ENCODE results near the gene CLBA1. TPM values are rescaled to one million over a fixed set of nuclear protein-coding genes. Genes with fewer than 3 reads are reported as not detected.
"Not testable (repeated sequence)": the region's sequence is repeated elsewhere in the genome, so short reads cannot be mapped to it uniquely, and the experiment has no call there.

The CLBA1 gene
- total RNA-seq, 6 experiments from 2014 or later, result 1.5 to 3.3 (median 2.5) TPM

- ATAC-seq, result peak in 2 of 4 donors; percentile 25 to 34
- no peaks in the 10 kb centered on the region for H3K9me3 ChIP-seq
- TF ChIP-seq POLR2A (IDR thresholded peaks at IDR 0.05) (no peak), CTCF (IDR thresholded peaks at IDR 0.05) (no peak)
- H3K4me1 ChIP-seq, result no peaks in the 10 kb centered on the region
- H3K4me3 ChIP-seq, result no peak overlapping the region
- DNase-seq, result no peak
- intact Hi-C loops (cut with DNase I), result no loop called here
- WGBS (ENCODE audit: insufficient coverage, low coverage, low lambda C conversion rate, missing lambda C conversion rate), result 69% methylated on average over 17 of the region's 17 CpGs
- H3K36me3 ChIP-seq, result no peaks in the 10 kb centered on the region
- no peaks in the 10 kb centered on the region for H3K27me3 ChIP-seq
- no peak overlapping the region for H3K27ac ChIP-seq
Observed at GRCh38 chr14:105034315-105035039, 48.9 kb downstream of the CLBA1 start.

GRCh38 chr14:105035616-105036015 lies 50.0 kb downstream of the CLBA1 start:
- H3K36me3 ChIP-seq; H3K27me3 ChIP-seq; H3K27ac ChIP-seq; H3K9me3 ChIP-seq; H3K4me3 ChIP-seq; ATAC-seq; H3K4me1 ChIP-seq; DNase-seq; intact Hi-C loops (cut with DNase I): not testable (repeated sequence)
- WGBS (ENCODE audit: insufficient coverage, low coverage, low lambda C conversion rate, missing lambda C conversion rate), result 58% methylated on average over 2 of the region's 2 CpGs

- 55% methylated on average over 11 of the region's 14 CpGs for WGBS (ENCODE audit: insufficient coverage, low coverage, low lambda C conversion rate, missing lambda C conversion rate)
- DNase-seq (no peak), ATAC-seq (no peak)
- Histone ChIP-seq H3K4me3 (no peak overlapping the region), H3K9me3 (no peaks in the 10 kb centered on the region), H3K27ac (no peak overlapping the region), H3K36me3 (no peaks in the 10 kb centered on the region), H3K4me1 (no peaks in the 10 kb centered on the region), H3K27me3 (no peaks in the 10 kb centered on the region)
- TF ChIP-seq POLR2A (IDR thresholded peaks at IDR 0.05) (no peak), CTCF (IDR thresholded peaks at IDR 0.05) (no peak)
- intact Hi-C loops (cut with DNase I), result loop anchor here (5.0 to 10.0 kb wide), 2 partner anchors 62 to 1095 kb away; partner anchors contain the start of genes AHNAK2 (in 2 of the 2) and RD3L (in 1 of the 2)
Observed at GRCh38 chr14:105039458-105040205, 54.0 kb downstream of the CLBA1 start.

- Histone ChIP-seq H3K27me3 (no peaks in the 10 kb centered on the region), H3K4me3 (no peak overlapping the region), H3K4me1 (peaks cover 0 to 2% (median 0%) of the 10 kb centered on the region in 4 donors), H3K36me3 (no peaks in the 10 kb centered on the region), H3K27ac (no peak overlapping the region), H3K9me3 (no peaks in the 10 kb centered on the region)
- TF ChIP-seq POLR2A (IDR thresholded peaks at IDR 0.05), result no peak
- TF ChIP-seq CTCF (IDR thresholded peaks at IDR 0.05), result no peak
- WGBS (ENCODE audit: insufficient coverage, low coverage, low lambda C conversion rate, missing lambda C conversion rate), result 76% methylated on average over 15 of the region's 28 CpGs
- intact Hi-C loops (cut with DNase I), result loop anchor here (5.0 to 10.0 kb wide), 2 partner anchors 65 to 1097 kb away; partner anchors contain the start of genes AHNAK2 (in 2 of the 2) and RD3L (in 1 of the 2)
- DNase-seq, result no peak
- no peak for ATAC-seq
Observed at GRCh38 chr14:105041841-105042765, 56.5 kb downstream of the CLBA1 start.
